NB4 (cell line): ENCODE results near the gene KHK.

ENCODE experiments used
- DNase-seq: peaks from one replicate; pipeline ENCODE4 v3.0.0; 2010; ENCODE audit warnings: low read depth
- H3K4me3 ChIP-seq: one replicate; pipeline ENCODE4 v1.5.1; 2011; ENCODE audit warnings: mild to moderate bottlenecking, low read depth, low read length, moderate library complexity
- CTCF ChIP-seq: IDR thresholded peaks from one replicate; pipeline ENCODE4 v1.5.1; 2012; ENCODE audit warnings: low read depth, low read length
- MAX ChIP-seq: IDR thresholded peaks from 2 replicates; pipeline ENCODE4 v1.6.1; 2011; ENCODE audit warnings: low read depth, low read length
- MYC ChIP-seq: IDR thresholded peaks from 2 replicates; pipeline ENCODE4 v1.6.1; 2011; ENCODE audit warnings: low read depth, low read length
- POLR2A ChIP-seq: IDR thresholded peaks from 2 replicates; pipeline ENCODE4 v1.6.1; 2011; ENCODE audit warnings: mild to moderate bottlenecking; ENCODE audit not compliant: insufficient read length; ENCODE audit errors: extremely low read depth

KHK gene

DNA sequence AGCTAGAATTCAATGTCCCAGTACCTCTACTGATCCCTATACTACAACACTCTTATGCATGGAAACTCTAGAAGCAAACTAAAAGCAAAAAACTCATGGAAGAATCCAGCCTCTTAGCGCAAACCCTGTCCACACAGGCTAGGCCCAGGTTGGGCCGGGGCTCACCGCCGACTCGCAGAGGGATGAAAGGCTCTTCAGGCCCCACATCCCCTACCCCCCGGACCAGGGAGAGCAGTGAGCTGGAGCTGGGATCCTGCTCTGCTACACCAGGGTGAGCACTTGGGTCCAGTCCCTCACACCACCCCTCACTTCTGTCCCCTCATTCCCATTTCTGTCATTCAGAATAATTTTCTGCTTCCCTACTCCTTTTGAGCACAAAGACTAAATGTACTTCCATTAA, 17.1 kb upstream of the KHK start:
- DNase-seq = no peak
- H3K4me3 ChIP-seq = peak overlapping the region; percentile 88
- TF ChIP-seq MYC (no peak), POLR2A (no peak), CTCF (no peak), MAX (no peak)

DNA sequence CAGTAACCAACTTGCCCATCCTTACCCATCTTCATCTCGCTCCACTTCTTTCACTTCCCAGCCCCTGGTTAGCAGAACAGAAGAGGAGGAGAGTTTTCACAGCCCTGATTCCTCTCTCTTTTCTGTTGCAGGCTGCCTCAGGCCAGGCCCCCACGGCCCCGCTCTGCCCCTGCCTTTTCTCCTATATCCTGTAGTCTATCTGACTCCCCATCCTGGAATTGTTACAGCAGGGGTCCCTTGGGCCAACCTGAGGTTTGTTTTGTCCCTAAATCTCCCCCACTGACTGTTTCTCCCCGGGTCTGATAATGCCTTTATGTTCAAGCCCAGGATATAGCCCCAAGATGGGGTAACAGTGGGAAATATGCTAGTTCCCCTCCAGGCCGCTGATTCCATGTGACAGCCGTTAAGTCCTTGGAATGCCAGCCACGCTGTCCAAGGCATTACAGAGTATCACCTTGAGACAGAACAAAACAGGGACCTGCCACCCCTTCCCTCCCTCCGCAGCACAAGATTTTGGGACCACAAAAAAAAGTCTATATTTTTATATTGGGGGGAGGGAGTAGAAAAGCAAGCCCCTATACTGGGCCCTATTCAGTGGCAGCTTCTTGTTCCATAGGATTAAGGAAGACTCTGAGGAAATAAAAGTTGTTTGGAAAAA, 16.5 kb upstream of the KHK start:
- H3K4me3 ChIP-seq = peak overlapping the region; percentile 88
- TF ChIP-seq CTCF = no peak
- no peak for TF ChIP-seq POLR2A
- no peak for TF ChIP-seq MYC
- no peak for TF ChIP-seq MAX
- no peak for DNase-seq

DNA sequence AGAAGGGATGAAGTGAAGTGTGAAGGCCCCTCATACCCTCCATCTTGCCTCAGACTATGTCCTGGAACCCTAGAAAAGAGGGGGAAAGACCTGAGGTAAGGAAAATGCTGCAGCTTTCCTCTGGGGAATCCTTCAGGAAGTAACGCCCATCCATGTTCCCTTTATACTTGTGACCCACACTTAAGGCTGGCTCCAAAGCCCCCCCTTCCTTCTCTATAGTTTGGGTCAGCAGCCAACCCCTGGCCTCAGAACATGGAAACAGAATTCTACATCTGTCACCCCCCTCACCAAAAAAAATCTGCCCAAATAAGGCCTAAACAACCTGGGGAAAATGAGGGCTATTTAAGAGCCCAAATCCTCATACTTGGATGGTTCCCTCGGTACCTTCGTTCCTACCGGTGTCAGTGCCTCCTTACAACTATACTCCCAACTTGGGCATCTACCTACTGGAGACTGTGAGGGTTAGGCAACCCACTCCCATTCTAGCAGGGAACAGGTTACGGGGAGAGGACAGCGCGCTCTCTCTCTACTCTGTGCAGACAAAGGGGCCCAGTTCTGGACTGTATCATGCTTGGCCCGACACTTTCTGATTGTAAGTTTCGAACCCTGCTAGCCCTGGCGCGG, 15.8 kb upstream of the KHK start:
- TF ChIP-seq CTCF (no peak), MAX (no peak)
- peak overlapping the region; percentile 88 for H3K4me3 ChIP-seq
- DNase-seq = no peak

- TF ChIP-seq MYC (peak; percentile 58), POLR2A (peak; percentile 75), MAX (peak; percentile 42), CTCF (no peak)
- DNase-seq = peak; percentile 94
- peak within 1 kb of the TSS; percentile 88 for H3K4me3 ChIP-seq
These were observed 15.1 kb upstream of the KHK start, which contains the start of gene OST4 for GRCh38 chr2:27071277-27071989. OST4 (minus strand) TSS chr2:27071654.

DNA sequence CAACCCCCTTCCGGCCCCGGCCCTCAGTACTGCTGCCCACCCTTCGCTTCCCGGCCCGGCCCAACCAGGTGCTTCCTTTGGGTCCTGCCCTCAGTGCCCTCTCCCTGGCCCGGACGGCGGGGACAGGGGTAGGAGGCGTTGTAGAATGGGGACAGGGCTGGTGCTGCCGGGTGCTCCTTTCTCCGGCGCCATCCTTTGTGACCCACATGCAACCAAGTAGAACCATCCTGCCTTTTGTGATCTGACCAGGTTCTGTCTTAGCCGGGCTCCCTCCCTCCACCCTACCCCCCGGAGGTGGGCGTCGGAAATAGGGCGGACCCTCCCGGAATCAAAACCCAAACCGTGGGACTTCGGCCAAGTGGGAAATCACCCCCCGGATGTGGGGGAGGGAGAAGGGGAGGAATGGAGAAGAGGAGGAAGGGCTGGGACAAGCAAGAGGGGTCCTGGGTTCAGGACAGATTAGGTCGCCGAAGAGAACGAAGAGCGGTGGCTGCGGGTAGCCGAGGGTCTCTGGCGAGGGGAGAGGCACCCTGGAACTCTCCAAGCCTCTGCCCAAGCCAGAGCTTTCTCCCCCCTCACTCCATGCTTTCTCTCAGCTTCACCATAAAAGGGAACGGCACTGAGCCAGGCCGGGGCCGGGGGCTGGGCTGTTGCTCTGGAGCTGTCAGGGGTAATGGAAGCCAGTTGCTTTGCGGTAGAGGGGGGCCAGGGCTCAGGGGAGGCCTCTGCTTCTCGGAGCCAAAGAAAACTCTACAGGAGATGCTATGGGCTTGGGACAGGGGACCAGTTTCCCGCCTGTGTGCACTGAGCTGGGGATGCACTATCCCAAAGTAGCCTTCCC, 14.4 kb upstream of the KHK start:
- TF ChIP-seq MAX = no peak
- TF ChIP-seq POLR2A = no peak
- no peak for TF ChIP-seq CTCF
- TF ChIP-seq MYC = no peak
- DNase-seq = peak; percentile 54
- H3K4me3 ChIP-seq = peak overlapping the region; percentile 63
